ENCODE results near the gene PLEKHM3. TPM values are rescaled to one million over a fixed set of nuclear protein-coding genes. Genes with fewer than 3 reads are reported as not detected.
"Not testable (repeated sequence)": the region's sequence is repeated elsewhere in the genome, so short reads cannot be mapped to it uniquely, and the experiment has no call there.

The PLEKHM3 gene
- total and polyA plus RNA-seq, 2 experiments from 2014 or later: 3.9 to 8.8 TPM

GRCh38 chr2:207911215-207911614, 114.1 kb downstream of the PLEKHM3 start:
- Histone ChIP-seq H3K79me2 (replicated peaks; ENCODE audit: insufficient read depth) (no peaks in the 10 kb centered on the region), H2AFZ (no peak overlapping the region), H4K20me1 (replicated peaks; ENCODE audit: insufficient read depth) (no peaks in the 10 kb centered on the region), H3K4me3 (no peak overlapping the region), H3K4me1 (ENCODE audit: insufficient read depth) (peaks cover 12% of the 10 kb centered on the region; the same call in 1 of the 2 replicates), H3K9me2 (ENCODE audit: insufficient read depth) (no peaks in the 10 kb centered on the region), H3K4me2 (no peak overlapping the region), H3K36me3 (ENCODE audit: insufficient read depth) (no peaks in the 10 kb centered on the region), H3K27ac (ENCODE audit: low read depth) (no peak overlapping the region), H3K27me3 (ENCODE audit: insufficient read depth) (no peaks in the 10 kb centered on the region), H3F3A (replicated peaks; ENCODE audit: low read depth) (no peaks in the 10 kb centered on the region)
- no peaks in the 10 kb centered on the region for H3K27me3 Mint-ChIP-seq (ENCODE audit: insufficient read depth, low read depth, poor library complexity)
- TF ChIP-seq CREB1 (CRISPR knock-in tag; IDR thresholded peaks at IDR 0.05; ENCODE audit: low read depth) (no peak), CTCF (conservative IDR thresholded peaks at IDR 0.05; ENCODE audit: low read depth in 2 of 2) (no peak), REST (IDR thresholded peaks at IDR 0.05; ENCODE audit: unreplicated experiment) (no peak), ZNF331 (CRISPR knock-in tag; IDR thresholded peaks at IDR 0.05; ENCODE audit: low read depth) (no peak), NANOG (IDR thresholded peaks at IDR 0.05; ENCODE audit: borderline replicate concordance) (no peak), ZNF462 (CRISPR knock-in tag; IDR thresholded peaks at IDR 0.05) (no peak), JUNB (IDR thresholded peaks at IDR 0.05; ENCODE audit: unreplicated experiment) (no peak), EZH2phosphoT487 (IDR thresholded peaks at IDR 0.05; ENCODE audit: unreplicated experiment) (no peak), ETS1 (IDR thresholded peaks at IDR 0.05) (no peak), POLR2AphosphoS5 (IDR thresholded peaks at IDR 0.05; ENCODE audit: low read depth) (no peak)
- ATAC-seq (no peak), DNase-seq (ENCODE audit: low spot score) (no peak)
- H3K27ac Mint-ChIP-seq: no peak overlapping the region
- peaks cover 6% of the 10 kb centered on the region for H3K4me1 Mint-ChIP-seq
- no peak overlapping the region for H3K4me3 Mint-ChIP-seq
- H3K36me3 Mint-ChIP-seq (ENCODE audit: low read depth): no peaks in the 10 kb centered on the region; the same call in 2 of the 3 replicates
- H3K9me3 Mint-ChIP-seq: no peaks in the 10 kb centered on the region

- not testable (repeated sequence) for H3K9me2 ChIP-seq (ENCODE audit: insufficient read depth); H3K36me3 Mint-ChIP-seq (ENCODE audit: low read depth); H3K36me3 ChIP-seq (ENCODE audit: insufficient read depth); H3K4me2 ChIP-seq; H3F3A ChIP-seq (replicated peaks; ENCODE audit: low read depth); H3K9me3 Mint-ChIP-seq; H3K4me3 Mint-ChIP-seq; H4K20me1 ChIP-seq (replicated peaks; ENCODE audit: insufficient read depth); H2AFZ ChIP-seq; H3K27me3 Mint-ChIP-seq (ENCODE audit: insufficient read depth, low read depth, poor library complexity); H3K4me1 ChIP-seq (ENCODE audit: insufficient read depth); H3K4me1 Mint-ChIP-seq; H3K27me3 ChIP-seq (ENCODE audit: insufficient read depth); H3K79me2 ChIP-seq (replicated peaks; ENCODE audit: insufficient read depth); ATAC-seq; H3K27ac ChIP-seq (ENCODE audit: low read depth); DNase-seq (ENCODE audit: low spot score); H3K27ac Mint-ChIP-seq; H3K4me3 ChIP-seq
Measured at GRCh38 chr2:207906495-207906894, 118.8 kb downstream of the PLEKHM3 start.

Data from GM23338 (cell line).